WTC11 (cell line): ENCODE measurements around the gene C4orf50. TPM values are rescaled to one million over a fixed set of nuclear protein-coding genes. Genes with fewer than 3 reads are reported as not detected.

Experiments
- ATAC-seq: fragments of 200-7000 bp; cut with Tn5 transposase; 2 replicates; pipeline ENCODE4 v1.10.0; 2021; ENCODE audit warnings: mild to moderate bottlenecking, moderate library complexity
- CTCF ChIA-PET: fragments of 300-600 bp; sonication (Branson Sonifier 250); formaldehyde crosslinking; loops from one replicate; lab custom pipeline; 2021; ENCODE audit warnings: antibody characterized with exemption; lab: Charles Lee
- POLR2A ChIA-PET: fragments of 350-600 bp; sonication (Branson Sonifier 250); formaldehyde crosslinking; loops from one replicate; lab custom pipeline; 2021; ENCODE audit warnings: antibody characterized with exemption; lab: Charles Lee
- DNase-seq: peaks from one replicate; pipeline ENCODE4 v3.0.0; 2021; ENCODE audit warnings: low spot score
- H3K27ac Mint-ChIP-seq: 2 replicates; pipeline ENCODE4 v1.8.0; 2021; ENCODE audit warnings: mixed read lengths
- H3K27me3 Mint-ChIP-seq: 2 replicates; pipeline ENCODE4 v1.8.0; 2021; ENCODE audit warnings: low read depth, mild to moderate bottlenecking, moderate library complexity, mixed read lengths
- H3K36me3 Mint-ChIP-seq: 2 replicates; pipeline ENCODE4 v1.8.0; 2021; ENCODE audit warnings: mixed read lengths
- H3K4me1 Mint-ChIP-seq: 2 replicates; pipeline ENCODE4 v1.8.0; 2022; ENCODE audit warnings: mixed read lengths
- H3K4me3 Mint-ChIP-seq: 2 replicates; pipeline ENCODE4 v1.8.0; 2021; ENCODE audit warnings: mild to moderate bottlenecking, moderate library complexity, mixed read lengths
- H3K9me3 Mint-ChIP-seq: 2 replicates; pipeline ENCODE4 v1.8.0; 2021; ENCODE audit warnings: mixed read lengths
- AR ChIP-seq: fragments of 250-450 bp; sonication (Bioruptor Pico); IDR thresholded peaks from 2 replicates; pipeline ENCODE4 v1.9.0; 2021; ENCODE audit warnings: mild to moderate bottlenecking
- CTCF ChIP-seq: fragments of 200-600 bp; IDR thresholded peaks from 2 replicates; pipeline ENCODE4 v1.8.0; 2022; ENCODE audit warnings: antibody characterized with exemption
- ESRRA ChIP-seq: sonication (generic); formaldehyde crosslinking; IDR thresholded peaks from 2 replicates; pipeline ENCODE4 v1.8.1; 2022; ENCODE audit warnings: mild to moderate bottlenecking, missing genetic modification reagents, borderline replicate concordance
- FOXJ3 ChIP-seq: sonication (generic); formaldehyde crosslinking; IDR thresholded peaks from 2 replicates; pipeline ENCODE4 v1.9.0; 2021; ENCODE audit warnings: missing genetic modification reagents, mild to moderate bottlenecking, borderline replicate concordance
- HMGA2 ChIP-seq: fragments of 250-450 bp; sonication (Bioruptor Pico); IDR thresholded peaks from 2 replicates; pipeline ENCODE4 v1.4.0; 2021; ENCODE audit warnings: mild to moderate bottlenecking, moderate library complexity
- IRF2 ChIP-seq: sonication (generic); formaldehyde crosslinking; IDR thresholded peaks from 2 replicates; pipeline ENCODE4 v1.8.0; 2022; ENCODE audit warnings: low read depth, missing genetic modification reagents, borderline replicate concordance
- KAT7 ChIP-seq: sonication (generic); formaldehyde crosslinking; IDR thresholded peaks from 2 replicates; pipeline ENCODE4 v1.8.1; 2023; ENCODE audit warnings: missing genetic modification reagents, mild to moderate bottlenecking, borderline replicate concordance
- MXD4 ChIP-seq: fragments of 250-450 bp; sonication (Bioruptor Pico); IDR thresholded peaks from 2 replicates; pipeline ENCODE4 v1.8.0; 2021; ENCODE audit warnings: mild to moderate bottlenecking, moderate library complexity, borderline replicate concordance
- MYBL2 ChIP-seq: sonication (generic); formaldehyde crosslinking; IDR thresholded peaks from 2 replicates; pipeline ENCODE4 v1.8.1; 2023; ENCODE audit warnings: mild to moderate bottlenecking, moderate library complexity, missing genetic modification reagents
- NR1H2 ChIP-seq: sonication (generic); formaldehyde crosslinking; IDR thresholded peaks from 2 replicates; pipeline ENCODE4 v1.9.0; 2021; ENCODE audit warnings: mild to moderate bottlenecking, moderate library complexity, missing genetic modification reagents
- NR3C1 ChIP-seq: sonication (generic); formaldehyde crosslinking; conservative IDR thresholded peaks from 2 replicates; pipeline ENCODE4 v1.8.1; 2023; ENCODE audit warnings: low read depth, mild to moderate bottlenecking, missing genetic modification reagents
- OVOL2 ChIP-seq: fragments of 250-450 bp; sonication (Bioruptor Pico); IDR thresholded peaks from 2 replicates; pipeline ENCODE4 v1.9.0; 2021; ENCODE audit warnings: mild to moderate bottlenecking, borderline replicate concordance
- SOX15 ChIP-seq: fragments of 250-450 bp; sonication (Bioruptor Pico); IDR thresholded peaks from 2 replicates; pipeline ENCODE4 v1.9.0; 2021; ENCODE audit warnings: mild to moderate bottlenecking
- TEAD4 ChIP-seq: sonication (generic); formaldehyde crosslinking; IDR thresholded peaks from 2 replicates; pipeline ENCODE4 v1.8.0; 2022; ENCODE audit warnings: mild to moderate bottlenecking, missing genetic modification reagents
- ZNF232 ChIP-seq: sonication (generic); formaldehyde crosslinking; IDR thresholded peaks from 2 replicates; pipeline ENCODE4 v1.8.0; 2022; ENCODE audit warnings: mild to moderate bottlenecking, missing genetic modification reagents
- ZNF263 ChIP-seq: sonication (generic); formaldehyde crosslinking; IDR thresholded peaks from 2 replicates; pipeline ENCODE4 v1.8.1; 2022; ENCODE audit warnings: low read depth, mild to moderate bottlenecking, moderate library complexity, missing genetic modification reagents
- ZNF396 ChIP-seq: fragments of 250-450 bp; sonication (Bioruptor Pico); IDR thresholded peaks from 2 replicates; pipeline ENCODE4 v1.8.0; 2021; ENCODE audit warnings: mild to moderate bottlenecking, moderate library complexity, borderline replicate concordance
- total RNA-seq: library from RNA; stranded (reverse); gene quantifications from 3 replicates; pipeline ENCODE4 v1.2.3, GENCODE V29; 2021
- TF ChIP-seq, protein P1 (sequence below): sonication (generic); formaldehyde crosslinking; IDR thresholded peaks from 2 replicates; pipeline ENCODE4 v1.8.1; 2023; ENCODE audit warnings: mild to moderate bottlenecking, missing genetic modification reagents, moderate library complexity
- TF ChIP-seq, protein P2 (sequence below): sonication (generic); formaldehyde crosslinking; IDR thresholded peaks from 2 replicates; pipeline ENCODE4 v1.8.1; 2023; ENCODE audit warnings: mild to moderate bottlenecking, missing genetic modification reagents, moderate library complexity
- TF ChIP-seq, protein P3 (sequence below): sonication (generic); formaldehyde crosslinking; IDR thresholded peaks from 2 replicates; pipeline ENCODE4 v1.8.0; 2023; ENCODE audit warnings: mild to moderate bottlenecking, missing genetic modification reagents
- TF ChIP-seq, protein P4 (sequence below): sonication (generic); formaldehyde crosslinking; IDR thresholded peaks from 2 replicates; pipeline ENCODE4 v1.8.0; 2023; ENCODE audit warnings: missing genetic modification reagents
- TF ChIP-seq, protein P5 (sequence below): sonication (generic); formaldehyde crosslinking; IDR thresholded peaks from 2 replicates; pipeline ENCODE4 v1.8.1; 2022; ENCODE audit warnings: low read depth, missing genetic modification reagents, borderline replicate concordance

Gene C4orf50
- total RNA-seq, 1 experiment from 2014 or later: 0.17 TPM

- TF ChIP-seq OVOL2 (CRISPR knock-in tag) (no peak), HMGA2 (CRISPR knock-in tag) (no peak), TEAD4 (no peak), FOXJ3 (CRISPR knock-in tag) (no peak), ZNF396 (CRISPR knock-in tag) (no peak), SOX15 (CRISPR knock-in tag) (no peak), MXD4 (CRISPR knock-in tag) (no peak), NR3C1 (CRISPR knock-in tag) (no peak), KAT7 (no peak)
- TF ChIP-seq, protein P1, sequence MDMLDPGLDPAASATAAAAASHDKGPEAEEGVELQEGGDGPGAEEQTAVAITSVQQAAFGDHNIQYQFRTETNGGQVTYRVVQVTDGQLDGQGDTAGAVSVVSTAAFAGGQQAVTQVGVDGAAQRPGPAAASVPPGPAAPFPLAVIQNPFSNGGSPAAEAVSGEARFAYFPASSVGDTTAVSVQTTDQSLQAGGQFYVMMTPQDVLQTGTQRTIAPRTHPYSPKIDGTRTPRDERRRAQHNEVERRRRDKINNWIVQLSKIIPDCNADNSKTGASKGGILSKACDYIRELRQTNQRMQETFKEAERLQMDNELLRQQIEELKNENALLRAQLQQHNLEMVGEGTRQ (CRISPR knock-in tag): no peak
- TF ChIP-seq, protein P2, sequence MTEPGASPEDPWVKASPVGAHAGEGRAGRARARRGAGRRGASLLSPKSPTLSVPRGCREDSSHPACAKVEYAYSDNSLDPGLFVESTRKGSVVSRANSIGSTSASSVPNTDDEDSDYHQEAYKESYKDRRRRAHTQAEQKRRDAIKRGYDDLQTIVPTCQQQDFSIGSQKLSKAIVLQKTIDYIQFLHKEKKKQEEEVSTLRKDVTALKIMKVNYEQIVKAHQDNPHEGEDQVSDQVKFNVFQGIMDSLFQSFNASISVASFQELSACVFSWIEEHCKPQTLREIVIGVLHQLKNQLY (CRISPR knock-in tag): no peak
- TF ChIP-seq, protein P3, sequence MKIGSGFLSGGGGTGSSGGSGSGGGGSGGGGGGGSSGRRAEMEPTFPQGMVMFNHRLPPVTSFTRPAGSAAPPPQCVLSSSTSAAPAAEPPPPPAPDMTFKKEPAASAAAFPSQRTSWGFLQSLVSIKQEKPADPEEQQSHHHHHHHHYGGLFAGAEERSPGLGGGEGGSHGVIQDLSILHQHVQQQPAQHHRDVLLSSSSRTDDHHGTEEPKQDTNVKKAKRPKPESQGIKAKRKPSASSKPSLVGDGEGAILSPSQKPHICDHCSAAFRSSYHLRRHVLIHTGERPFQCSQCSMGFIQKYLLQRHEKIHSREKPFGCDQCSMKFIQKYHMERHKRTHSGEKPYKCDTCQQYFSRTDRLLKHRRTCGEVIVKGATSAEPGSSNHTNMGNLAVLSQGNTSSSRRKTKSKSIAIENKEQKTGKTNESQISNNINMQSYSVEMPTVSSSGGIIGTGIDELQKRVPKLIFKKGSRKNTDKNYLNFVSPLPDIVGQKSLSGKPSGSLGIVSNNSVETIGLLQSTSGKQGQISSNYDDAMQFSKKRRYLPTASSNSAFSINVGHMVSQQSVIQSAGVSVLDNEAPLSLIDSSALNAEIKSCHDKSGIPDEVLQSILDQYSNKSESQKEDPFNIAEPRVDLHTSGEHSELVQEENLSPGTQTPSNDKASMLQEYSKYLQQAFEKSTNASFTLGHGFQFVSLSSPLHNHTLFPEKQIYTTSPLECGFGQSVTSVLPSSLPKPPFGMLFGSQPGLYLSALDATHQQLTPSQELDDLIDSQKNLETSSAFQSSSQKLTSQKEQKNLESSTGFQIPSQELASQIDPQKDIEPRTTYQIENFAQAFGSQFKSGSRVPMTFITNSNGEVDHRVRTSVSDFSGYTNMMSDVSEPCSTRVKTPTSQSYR (CRISPR knock-in tag): no peak
- TF ChIP-seq, all 79 proteins: peak for 0
- Mint-ChIP-seq H3K9me3 (no peaks in the 10 kb centered on the region), H3K4me1 (peaks cover 13% of the 10 kb centered on the region), H3K36me3 (no peaks in the 10 kb centered on the region), H3K4me3 (no peak overlapping the region), H3K27ac (0 out of 2 replicates have a peak overlapping the region, but pooled peaks have one; percentile 25), H3K27me3 (no peaks in the 10 kb centered on the region)
- ChIA-PET POLR2A (no interaction called here), CTCF (interaction anchor here (1.1 to 2.1 kb wide), 5 partner anchors 12 to 56 kb away, joined by 3 to 10 read pairs (median 7); no protein-coding TSS in a partner anchor)
- ATAC-seq (no peak), DNase-seq (no peak)
Observed at GRCh38 chr4:6032249-6033244, 14.3 kb upstream of the C4orf50 start.

- no peak overlapping the region for H3K27ac Mint-ChIP-seq
- H3K4me3 Mint-ChIP-seq: no peak overlapping the region
- H3K4me1 Mint-ChIP-seq: peaks cover 13% of the 10 kb centered on the region
- no peaks in the 10 kb centered on the region for H3K36me3 Mint-ChIP-seq
- H3K27me3 Mint-ChIP-seq: no peaks in the 10 kb centered on the region
- H3K9me3 Mint-ChIP-seq: no peaks in the 10 kb centered on the region
- no peak for DNase-seq
- ChIA-PET CTCF (interaction anchor here (1.1 to 2.1 kb wide), 5 partner anchors 12 to 57 kb away, joined by 3 to 10 read pairs (median 7); no protein-coding TSS in a partner anchor), POLR2A (no interaction called here)
- no peak for ATAC-seq
- no peak for TF ChIP-seq NR1H2 (CRISPR knock-in tag)
- TF ChIP-seq ZNF263 (CRISPR knock-in tag): no peak
- TF ChIP-seq AR (CRISPR knock-in tag): no peak
- no peak for TF ChIP-seq CTCF
- TF ChIP-seq MYBL2: no peak
- TF ChIP-seq IRF2 (CRISPR knock-in tag): no peak
- TF ChIP-seq ZNF232: no peak
- no peak for TF ChIP-seq ESRRA (CRISPR knock-in tag)
- TF ChIP-seq, protein P4, sequence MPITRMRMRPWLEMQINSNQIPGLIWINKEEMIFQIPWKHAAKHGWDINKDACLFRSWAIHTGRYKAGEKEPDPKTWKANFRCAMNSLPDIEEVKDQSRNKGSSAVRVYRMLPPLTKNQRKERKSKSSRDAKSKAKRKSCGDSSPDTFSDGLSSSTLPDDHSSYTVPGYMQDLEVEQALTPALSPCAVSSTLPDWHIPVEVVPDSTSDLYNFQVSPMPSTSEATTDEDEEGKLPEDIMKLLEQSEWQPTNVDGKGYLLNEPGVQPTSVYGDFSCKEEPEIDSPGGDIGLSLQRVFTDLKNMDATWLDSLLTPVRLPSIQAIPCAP (CRISPR knock-in tag): no peak
- TF ChIP-seq, protein P5, sequence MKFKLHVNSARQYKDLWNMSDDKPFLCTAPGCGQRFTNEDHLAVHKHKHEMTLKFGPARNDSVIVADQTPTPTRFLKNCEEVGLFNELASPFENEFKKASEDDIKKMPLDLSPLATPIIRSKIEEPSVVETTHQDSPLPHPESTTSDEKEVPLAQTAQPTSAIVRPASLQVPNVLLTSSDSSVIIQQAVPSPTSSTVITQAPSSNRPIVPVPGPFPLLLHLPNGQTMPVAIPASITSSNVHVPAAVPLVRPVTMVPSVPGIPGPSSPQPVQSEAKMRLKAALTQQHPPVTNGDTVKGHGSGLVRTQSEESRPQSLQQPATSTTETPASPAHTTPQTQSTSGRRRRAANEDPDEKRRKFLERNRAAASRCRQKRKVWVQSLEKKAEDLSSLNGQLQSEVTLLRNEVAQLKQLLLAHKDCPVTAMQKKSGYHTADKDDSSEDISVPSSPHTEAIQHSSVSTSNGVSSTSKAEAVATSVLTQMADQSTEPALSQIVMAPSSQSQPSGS (CRISPR knock-in tag): no peak
Observed at GRCh38 chr4:6031846-6032245, 13.6 kb upstream of the C4orf50 start.
